Natural killer cell treated with Interleukin-12 subunit alpha and Interleukin-12 subunit beta and Interleukin-15 and Interleukin-18, amount 100 ng/mL, for 72 hours (primary cell): Measurements from ENCODE around the gene NOS1AP. TPM values are rescaled to one million over a fixed set of nuclear protein-coding genes. Genes with fewer than 3 reads are reported as not detected.

Experiments used
- ATAC-seq, 2 donors: fragments of 150-1000 bp; cut with Tn5 transposase in 1 of 2; sonication (Bioruptor Pico), chemical (Tn5 transposase) in 1 of 2; 2 replicates each; pipeline ENCODE4 v1.10.0; 2021
- DNase-seq: peaks from one replicate; pipeline ENCODE4 v3.0.0; 2022; ENCODE audit warnings: low spot score
- H3K27ac Mint-ChIP-seq, 2 donors: 1 replicate in 1 of 2; 2 replicates in 1 of 2; pipeline ENCODE4 v1.8.0; 2022; ENCODE audit warnings: mixed read lengths in 2 of 2, mild to moderate bottlenecking in 1 of 2, moderate library complexity in 1 of 2
- H3K27me3 Mint-ChIP-seq, 2 donors: 1 replicate in 1 of 2; 2 replicates in 1 of 2; pipeline ENCODE4 v1.8.0; 2022; ENCODE audit warnings: mixed read lengths in 2 of 2
- H3K36me3 Mint-ChIP-seq: one replicate; pipeline ENCODE4 v1.8.0; 2022; ENCODE audit warnings: mixed read lengths
- H3K4me1 Mint-ChIP-seq, 2 donors: 1 replicate in 1 of 2; 2 replicates in 1 of 2; pipeline ENCODE4 v1.8.0; 2022; ENCODE audit warnings: low read depth in 2 of 2, mixed read lengths in 2 of 2, mild to moderate bottlenecking in 1 of 2
- H3K4me3 Mint-ChIP-seq: one replicate; pipeline ENCODE4 v1.8.0; 2022; ENCODE audit warnings: mixed read lengths
- H3K9me3 Mint-ChIP-seq: 2 replicates; pipeline ENCODE4 v1.8.0; 2022; ENCODE audit warnings: mixed read lengths
- total RNA-seq, 2 donors: library from RNA; stranded (reverse); gene quantifications; one replicate each; pipeline ENCODE4 v1.2.3, GENCODE V29; 2022

NOS1AP gene
- total RNA-seq, 2 donors from 2014 or later, result 0.12 TPM; not detected in 1

DNA sequence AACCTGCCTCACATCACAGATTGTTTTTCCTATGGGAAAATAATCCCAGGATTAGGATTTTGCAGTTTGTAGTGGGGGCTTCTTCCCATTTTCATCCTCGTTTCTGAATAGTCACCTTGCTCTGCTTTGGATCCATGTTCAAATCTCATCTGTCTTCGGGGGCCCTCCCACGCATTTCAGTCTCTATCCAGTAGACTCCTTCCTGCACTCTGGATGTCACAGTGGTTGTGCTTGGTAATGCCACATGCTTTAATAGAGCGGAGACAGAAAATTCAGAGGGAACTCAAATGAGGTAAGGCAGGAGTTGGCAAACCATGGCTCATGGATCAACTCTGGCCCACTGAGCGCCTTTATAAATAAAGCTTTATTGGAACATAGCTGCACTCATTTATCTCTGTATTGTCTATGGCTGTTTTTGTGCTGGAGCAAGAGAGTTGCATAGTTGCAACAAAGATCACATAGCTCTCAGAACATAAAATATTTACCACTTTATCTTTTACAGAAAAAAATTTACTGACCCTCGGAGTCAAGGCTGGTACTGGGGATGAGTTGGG is 206.2 kb downstream of the NOS1AP start:
- Mint-ChIP-seq H3K4me3 (no peak overlapping the region), H3K36me3 (no peaks in the 10 kb centered on the region), H3K27ac (no peak overlapping the region), H3K4me1 (peaks cover 0 to 6% of the 10 kb centered on the region in 2 donors), H3K9me3 (no peaks in the 10 kb centered on the region), H3K27me3 (peaks cover 7 to 18% of the 10 kb centered on the region in 2 donors)
- ATAC-seq (no peak), DNase-seq (no peak)

DNA sequence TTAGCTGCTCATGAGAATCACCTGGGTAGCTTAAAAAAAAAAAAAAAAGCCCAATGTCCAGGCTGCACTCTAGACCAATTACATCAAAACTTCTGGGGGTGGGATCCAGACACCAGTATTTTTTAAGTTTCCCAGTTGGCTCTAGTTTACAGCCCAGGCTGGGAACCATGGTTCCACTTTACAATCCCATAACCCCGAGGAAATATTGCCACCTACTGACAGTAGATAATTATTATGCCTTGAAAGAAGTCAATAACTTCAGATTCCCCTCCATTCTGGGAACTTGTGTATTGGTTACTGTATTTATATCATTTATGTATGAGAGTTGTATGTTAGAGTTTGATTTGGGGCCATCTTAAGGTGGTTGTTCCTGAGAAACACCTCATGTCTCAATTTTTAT is 207.0 kb downstream of the NOS1AP start:
- Mint-ChIP-seq H3K4me3 (no peak overlapping the region), H3K27ac (no peak overlapping the region), H3K4me1 (peaks cover 0 to 6% of the 10 kb centered on the region in 2 donors), H3K36me3 (no peaks in the 10 kb centered on the region), H3K27me3 (peaks cover 7 to 24% of the 10 kb centered on the region in 2 donors), H3K9me3 (no peaks in the 10 kb centered on the region)
- ATAC-seq, result no peak
- DNase-seq, result no peak

DNA sequence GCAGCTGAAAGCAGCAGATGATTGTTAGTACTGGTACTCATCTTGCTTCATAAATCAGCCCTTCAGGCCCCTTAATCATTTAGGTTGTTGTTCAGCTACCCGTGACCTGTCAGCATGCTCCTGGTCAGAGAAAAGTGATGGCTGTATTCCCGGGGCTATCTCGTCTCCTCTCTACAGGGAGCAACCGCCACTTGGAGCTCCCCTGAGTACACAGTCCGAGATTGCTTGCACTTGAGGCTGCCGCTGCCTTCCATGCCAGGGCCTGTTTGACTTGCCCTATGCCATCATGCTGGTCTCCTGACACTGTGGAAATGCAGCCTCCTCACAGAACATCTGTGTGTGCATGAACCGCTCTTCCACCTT is 209.6 kb downstream of the NOS1AP start:
- DNase-seq (no peak), ATAC-seq (no peak)
- no peaks in the 10 kb centered on the region for H3K36me3 Mint-ChIP-seq
- H3K9me3 Mint-ChIP-seq, result no peaks in the 10 kb centered on the region
- peaks cover 0 to 6% of the 10 kb centered on the region in 2 donors for H3K4me1 Mint-ChIP-seq
- H3K4me3 Mint-ChIP-seq, result no peak overlapping the region
- peaks cover 10 to 26% of the 10 kb centered on the region in 2 donors for H3K27me3 Mint-ChIP-seq
- no peak overlapping the region for H3K27ac Mint-ChIP-seq

DNA sequence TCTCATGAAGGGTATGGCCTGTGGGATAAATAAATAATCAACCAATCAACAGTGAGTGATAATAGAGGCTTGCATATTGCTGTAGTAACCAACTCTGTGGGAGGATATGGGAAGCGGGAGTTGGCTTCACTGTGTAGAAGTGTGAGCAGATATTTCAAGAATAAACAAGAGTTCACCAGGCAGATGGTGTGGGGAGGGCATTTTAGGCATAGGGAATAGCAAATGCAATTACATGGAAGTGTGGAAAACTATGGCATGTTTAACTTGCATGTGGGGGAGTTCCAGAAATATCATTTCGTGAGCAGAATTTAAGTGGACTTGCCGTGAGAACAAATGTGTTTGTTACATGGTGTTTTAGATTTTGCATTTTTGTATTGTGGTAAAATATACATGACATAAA is 211.9 kb downstream of the NOS1AP start:
- DNase-seq (no peak), ATAC-seq (no peak)
- Mint-ChIP-seq H3K4me1 (peaks cover 0 to 6% of the 10 kb centered on the region in 2 donors), H3K4me3 (no peak overlapping the region), H3K27ac (no peak overlapping the region), H3K36me3 (no peaks in the 10 kb centered on the region), H3K27me3 (peaks cover 13 to 40% of the 10 kb centered on the region in 2 donors), H3K9me3 (no peaks in the 10 kb centered on the region)

DNA sequence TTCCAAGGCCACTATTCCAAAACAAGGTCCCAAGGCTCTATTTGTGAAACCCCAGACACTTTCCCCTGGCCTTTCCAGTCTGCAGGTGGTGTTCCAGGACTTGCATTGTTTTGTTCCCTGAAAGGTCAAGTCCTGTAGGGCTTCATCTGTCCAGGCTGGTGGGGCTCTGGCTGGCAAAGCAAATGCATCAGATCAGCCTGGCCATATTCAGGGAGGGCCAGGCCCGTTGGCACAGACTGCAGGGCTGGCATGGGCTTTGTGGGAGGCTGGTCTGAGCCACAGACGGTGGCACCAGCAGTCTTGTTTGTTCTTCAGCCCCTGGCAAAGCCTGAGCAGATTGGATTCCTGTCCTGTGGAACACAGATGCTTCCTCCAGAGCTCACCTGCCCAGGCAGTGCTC is 214.2 kb downstream of the NOS1AP start:
- H3K27me3 Mint-ChIP-seq, result peaks cover 15 to 30% of the 10 kb centered on the region in 2 donors
- no peaks in the 10 kb centered on the region for H3K36me3 Mint-ChIP-seq
- no peak for ATAC-seq
- H3K4me3 Mint-ChIP-seq, result no peak overlapping the region
- no peaks in the 10 kb centered on the region for H3K4me1 Mint-ChIP-seq
- no peaks in the 10 kb centered on the region for H3K9me3 Mint-ChIP-seq
- DNase-seq, result no peak
- H3K27ac Mint-ChIP-seq, result no peak overlapping the region

DNA sequence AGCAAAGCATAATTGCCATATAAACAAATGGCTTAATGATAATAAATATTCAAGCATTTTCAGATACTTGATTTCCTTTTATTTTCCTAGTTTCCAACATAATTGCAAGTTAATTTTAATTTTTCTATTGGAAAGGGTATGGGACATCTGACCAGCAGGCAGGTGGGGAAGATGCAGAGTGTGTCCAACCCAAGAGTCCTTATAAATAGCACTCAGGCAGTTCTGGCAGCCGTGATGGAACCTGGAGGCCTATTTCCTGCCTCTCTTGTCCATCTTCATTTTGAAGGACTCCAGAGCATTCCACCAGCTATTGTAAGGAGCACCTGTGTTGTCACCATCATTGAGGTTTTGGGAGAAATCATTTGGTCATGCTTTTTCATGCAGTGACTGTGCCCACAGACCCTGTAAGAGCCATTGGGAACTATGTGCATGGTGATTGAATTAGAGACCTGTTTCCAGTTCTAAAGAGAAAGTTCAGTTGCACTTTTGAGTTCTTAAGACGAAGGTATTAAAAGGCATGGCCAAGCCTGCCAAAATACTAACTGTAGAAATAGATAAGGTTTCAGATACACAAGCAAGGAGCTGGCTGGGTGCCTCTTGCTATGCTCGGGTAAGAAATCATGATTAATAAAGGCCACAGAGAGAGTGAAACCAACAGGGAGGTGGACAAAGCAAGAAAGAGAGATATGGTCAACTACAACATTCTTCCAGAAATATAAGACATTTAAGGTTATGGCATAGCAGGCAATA is 214.9 kb downstream of the NOS1AP start:
- H3K27me3 Mint-ChIP-seq, result peaks cover 14 to 28% of the 10 kb centered on the region in 2 donors
- DNase-seq (no peak), ATAC-seq (no peak)
- H3K4me1 Mint-ChIP-seq, result no peaks in the 10 kb centered on the region
- no peaks in the 10 kb centered on the region for H3K9me3 Mint-ChIP-seq
- no peak overlapping the region for H3K27ac Mint-ChIP-seq
- no peaks in the 10 kb centered on the region for H3K36me3 Mint-ChIP-seq
- no peak overlapping the region for H3K4me3 Mint-ChIP-seq

DNA sequence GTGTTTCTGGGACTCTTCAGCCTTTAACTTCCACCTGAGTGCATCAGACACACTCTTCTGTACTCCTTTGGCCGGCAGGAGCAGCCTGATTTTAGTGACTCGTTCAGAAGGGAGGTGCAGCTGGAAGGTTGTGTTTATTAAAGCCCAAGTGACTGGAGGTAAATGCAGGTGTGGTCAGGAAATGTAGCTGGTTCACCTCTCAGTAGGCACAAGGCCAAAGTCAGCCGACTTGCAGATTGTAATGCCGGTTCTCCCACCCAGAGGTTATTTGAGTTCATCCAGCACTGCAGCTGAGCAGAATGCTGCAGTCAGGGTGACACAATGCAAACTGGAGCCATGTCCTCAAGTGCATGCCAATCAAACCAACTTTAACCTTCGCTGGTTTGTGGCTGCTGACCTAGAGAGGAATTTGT is 215.7 kb downstream of the NOS1AP start:
- Mint-ChIP-seq H3K9me3 (no peaks in the 10 kb centered on the region), H3K4me3 (no peak overlapping the region), H3K27ac (no peak overlapping the region)

DNA sequence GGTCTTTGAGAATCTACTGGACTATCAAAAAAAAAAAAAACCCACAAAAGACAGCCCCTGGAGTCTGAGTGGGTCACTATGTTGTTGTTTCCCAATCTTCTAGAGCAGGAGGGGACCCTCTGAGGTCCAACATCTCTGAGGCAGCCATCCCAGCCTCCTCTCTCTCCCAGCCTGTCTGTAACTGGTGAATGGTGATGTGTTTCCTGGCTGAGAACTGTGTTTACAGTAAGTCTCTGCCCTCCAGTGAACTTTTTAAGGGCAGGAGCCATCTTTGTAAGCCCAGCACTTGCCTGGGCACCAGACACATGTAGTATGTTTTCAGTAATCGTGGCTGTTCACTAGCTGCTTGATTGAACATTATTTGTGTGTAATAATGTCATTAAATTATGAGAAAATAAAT is 221.5 kb downstream of the NOS1AP start:
- Mint-ChIP-seq H3K4me1 (peaks cover 4 to 21% of the 10 kb centered on the region in 2 donors), H3K4me3 (no peak overlapping the region), H3K27me3 (peaks cover 3 to 5% of the 10 kb centered on the region in 2 donors), H3K9me3 (no peaks in the 10 kb centered on the region), H3K36me3 (no peaks in the 10 kb centered on the region), H3K27ac (no peak overlapping the region)
- ATAC-seq (no peak), DNase-seq (no peak)

More for the DNA sequence above, 215.7 kb downstream of the NOS1AP start:
- no peak for DNase-seq
- Mint-ChIP-seq H3K4me1 (peaks cover 0 to under 1% of the 10 kb centered on the region in 2 donors), H3K27me3 (peaks cover 11 to 22% of the 10 kb centered on the region in 2 donors), H3K36me3 (no peaks in the 10 kb centered on the region)
- no peak for ATAC-seq

DNA sequence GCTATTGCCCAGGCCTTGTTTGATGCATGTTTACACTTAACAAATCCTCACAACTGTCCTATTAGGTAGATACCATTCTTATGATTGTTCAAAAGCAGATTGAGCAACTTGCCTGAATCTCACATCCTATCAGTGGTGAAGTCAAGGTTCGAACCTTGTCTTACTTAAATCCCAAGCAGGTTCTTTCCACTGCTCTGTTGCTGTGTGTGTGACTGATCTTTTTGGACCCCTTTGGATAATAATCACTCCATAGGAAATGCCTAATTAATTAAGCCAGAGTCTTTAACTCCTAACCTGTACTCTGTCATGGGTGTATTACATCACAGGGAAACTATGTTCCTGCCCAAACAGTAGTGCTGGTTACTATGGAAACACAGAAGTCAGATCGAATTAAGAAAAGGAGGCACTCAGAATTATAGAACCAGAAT is 222.9 kb downstream of the NOS1AP start:
- DNase-seq, result no peak
- H3K27me3 Mint-ChIP-seq, result peaks cover 0 to 2% of the 10 kb centered on the region in 2 donors
- H3K9me3 Mint-ChIP-seq, result no peaks in the 10 kb centered on the region
- no peak for ATAC-seq
- H3K27ac Mint-ChIP-seq, result no peak overlapping the region
- H3K36me3 Mint-ChIP-seq, result no peaks in the 10 kb centered on the region
- H3K4me1 Mint-ChIP-seq, result peaks cover 14 to 34% of the 10 kb centered on the region in 2 donors
- H3K4me3 Mint-ChIP-seq, result no peak overlapping the region

DNA sequence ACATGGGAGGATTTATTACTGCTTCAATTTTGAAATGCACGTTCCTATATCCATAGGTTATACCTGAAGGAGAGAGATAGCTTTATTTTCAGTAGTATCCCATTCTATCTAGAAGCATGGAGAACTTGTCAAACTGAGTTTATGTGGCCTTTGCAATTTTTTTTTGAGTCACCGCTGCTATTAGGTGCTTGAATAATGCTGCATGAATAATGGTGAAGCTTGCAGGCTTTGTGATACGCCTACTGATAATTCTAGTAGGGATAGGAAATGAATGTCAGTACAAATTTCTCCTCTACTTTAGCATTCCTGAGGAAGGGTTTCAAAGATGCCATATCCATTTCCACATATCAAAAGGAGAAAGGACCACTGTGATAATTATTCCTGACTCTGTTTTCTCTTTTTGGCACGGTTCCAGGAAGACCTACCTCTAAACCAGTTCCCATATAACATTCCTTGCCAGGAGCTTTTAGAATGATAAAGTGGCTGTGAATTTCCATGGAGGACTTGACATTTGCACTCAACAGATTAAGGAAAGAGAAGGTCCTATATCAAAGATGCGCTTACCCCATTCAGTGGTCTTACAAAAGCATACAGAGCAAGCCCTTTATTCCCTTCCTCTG is 223.7 kb downstream of the NOS1AP start:
- no peaks in the 10 kb centered on the region for H3K9me3 Mint-ChIP-seq
- H3K4me1 Mint-ChIP-seq, result peaks cover 20 to 39% of the 10 kb centered on the region in 2 donors
- no peak for DNase-seq
- H3K27me3 Mint-ChIP-seq, result no peaks in the 10 kb centered on the region
- ATAC-seq, result no peak
- peak overlapping the region in 1 of 2 donors; percentile 17 for H3K27ac Mint-ChIP-seq
- no peak overlapping the region for H3K4me3 Mint-ChIP-seq
- H3K36me3 Mint-ChIP-seq, result no peaks in the 10 kb centered on the region

DNA sequence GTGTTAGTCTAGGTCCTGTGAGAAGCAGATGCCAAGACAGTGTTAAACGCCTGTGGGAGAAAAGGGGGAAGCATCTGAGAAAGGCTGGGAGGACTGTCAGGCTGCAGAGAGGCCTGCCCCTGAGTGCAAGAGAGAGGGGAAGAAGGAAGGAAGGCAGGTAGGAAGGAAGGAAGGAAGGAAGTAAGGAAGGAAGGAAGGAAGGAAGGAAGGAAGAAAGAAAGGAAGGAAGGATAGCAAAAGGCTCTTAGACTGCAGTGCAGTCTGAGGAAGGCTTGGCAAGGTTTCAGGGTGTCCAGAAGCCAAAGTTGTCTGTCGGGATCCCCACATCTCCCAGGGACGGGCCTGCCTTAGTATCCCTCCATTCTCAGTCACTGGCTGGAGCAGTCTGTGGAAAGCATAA is 224.5 kb downstream of the NOS1AP start:
- Mint-ChIP-seq H3K9me3 (no peaks in the 10 kb centered on the region), H3K4me3 (no peak overlapping the region), H3K36me3 (no peaks in the 10 kb centered on the region), H3K27ac (peak overlapping the region in 1 of 2 donors; percentile 17), H3K4me1 (peaks cover 24 to 44% of the 10 kb centered on the region in 2 donors), H3K27me3 (no peaks in the 10 kb centered on the region)
- no peak for DNase-seq
- no peak for ATAC-seq

DNA sequence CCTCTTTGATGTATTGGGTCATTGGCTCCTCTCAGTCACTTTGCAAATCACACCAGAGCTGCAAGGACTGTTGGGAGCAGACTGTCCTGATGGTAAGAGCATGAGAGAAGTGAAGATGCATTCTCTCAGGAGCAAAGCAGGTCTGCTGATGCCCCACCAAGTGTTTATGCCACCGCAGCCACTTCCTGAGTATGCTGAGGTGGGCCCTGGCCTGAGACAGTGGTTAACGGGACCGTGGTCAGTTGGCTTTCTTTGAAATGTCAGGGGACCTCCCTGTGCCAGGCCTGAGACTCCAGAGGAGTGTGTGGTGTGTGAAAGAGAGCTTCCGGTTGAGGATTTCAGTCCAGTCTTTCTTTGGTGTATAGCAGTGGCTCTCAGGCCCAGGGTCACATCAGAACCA is 227.7 kb downstream of the NOS1AP start:
- Mint-ChIP-seq H3K9me3 (no peaks in the 10 kb centered on the region), H3K27me3 (peaks cover 0 to 2% of the 10 kb centered on the region in 2 donors), H3K4me3 (peak overlapping the region; percentile 39), H3K4me1 (peaks cover 24 to 41% of the 10 kb centered on the region in 2 donors), H3K27ac (peak overlapping the region; percentile 36 to 71), H3K36me3 (no peaks in the 10 kb centered on the region)
- ATAC-seq (peak; percentile 83 to 92), DNase-seq (peak; percentile 79)

DNA sequence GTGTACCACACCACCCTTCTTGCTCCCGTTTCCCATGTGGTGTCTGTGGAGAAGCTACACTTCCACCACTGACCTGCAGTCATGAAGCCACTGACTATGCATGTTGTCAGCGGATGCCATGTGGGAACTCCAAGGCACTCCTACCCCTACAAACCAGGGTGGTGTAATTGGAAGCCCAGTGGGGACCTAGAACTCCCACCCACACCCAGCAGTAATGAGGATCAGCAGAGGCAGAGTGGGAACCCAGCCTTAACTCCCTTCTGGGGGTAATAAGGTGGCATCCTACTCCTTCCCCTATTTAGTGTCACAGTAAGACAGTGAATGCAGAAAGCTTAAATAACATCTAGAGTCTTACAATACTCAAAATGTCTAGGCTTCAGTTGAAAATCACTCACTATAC is 228.8 kb downstream of the NOS1AP start:
- ATAC-seq (peak in 1 of 2 donors; percentile 2), DNase-seq (no peak)
- Mint-ChIP-seq H3K36me3 (no peaks in the 10 kb centered on the region), H3K4me1 (peaks cover 24 to 41% of the 10 kb centered on the region in 2 donors), H3K4me3 (no peak overlapping the region), H3K9me3 (no peaks in the 10 kb centered on the region), H3K27me3 (peaks cover 0 to 4% of the 10 kb centered on the region in 2 donors), H3K27ac (peak overlapping the region in 1 of 2 donors; percentile 71)

DNA sequence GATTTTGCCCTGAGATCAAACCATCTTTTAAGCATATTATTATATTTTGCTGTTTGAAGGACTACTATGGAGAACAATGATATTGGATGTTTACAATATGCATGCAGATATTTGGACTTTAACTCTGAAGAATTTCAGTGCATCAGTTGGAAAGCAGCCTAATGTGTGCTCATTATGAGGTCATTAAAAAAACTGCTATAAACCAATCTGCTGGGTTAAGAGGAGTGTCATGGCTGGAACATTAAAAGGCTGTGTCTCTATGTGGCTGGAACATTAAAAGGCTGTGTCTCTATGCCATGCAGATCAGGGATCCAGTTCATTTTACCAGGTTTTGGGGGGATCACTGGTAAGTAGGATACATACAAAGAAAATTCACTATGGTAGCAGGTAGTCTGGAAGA is 229.5 kb downstream of the NOS1AP start:
- H3K9me3 Mint-ChIP-seq, result no peaks in the 10 kb centered on the region
- H3K36me3 Mint-ChIP-seq, result no peaks in the 10 kb centered on the region
- no peak overlapping the region for H3K27ac Mint-ChIP-seq
- no peak for DNase-seq
- peaks cover 21 to 35% of the 10 kb centered on the region in 2 donors for H3K4me1 Mint-ChIP-seq
- H3K4me3 Mint-ChIP-seq, result no peak overlapping the region
- no peak for ATAC-seq
- H3K27me3 Mint-ChIP-seq, result peaks cover 0 to 4% of the 10 kb centered on the region in 2 donors
